ENCODE results near the gene NOVA2. TPM values are rescaled to one million over a fixed set of nuclear protein-coding genes. Genes with fewer than 3 reads are reported as not detected.

The NOVA2 gene
- total and polyA plus RNA-seq, 9 of the 15 experiments (the other 6 are each of a cell fraction or from before 2014, with no cell fraction given): not detected

DNA sequence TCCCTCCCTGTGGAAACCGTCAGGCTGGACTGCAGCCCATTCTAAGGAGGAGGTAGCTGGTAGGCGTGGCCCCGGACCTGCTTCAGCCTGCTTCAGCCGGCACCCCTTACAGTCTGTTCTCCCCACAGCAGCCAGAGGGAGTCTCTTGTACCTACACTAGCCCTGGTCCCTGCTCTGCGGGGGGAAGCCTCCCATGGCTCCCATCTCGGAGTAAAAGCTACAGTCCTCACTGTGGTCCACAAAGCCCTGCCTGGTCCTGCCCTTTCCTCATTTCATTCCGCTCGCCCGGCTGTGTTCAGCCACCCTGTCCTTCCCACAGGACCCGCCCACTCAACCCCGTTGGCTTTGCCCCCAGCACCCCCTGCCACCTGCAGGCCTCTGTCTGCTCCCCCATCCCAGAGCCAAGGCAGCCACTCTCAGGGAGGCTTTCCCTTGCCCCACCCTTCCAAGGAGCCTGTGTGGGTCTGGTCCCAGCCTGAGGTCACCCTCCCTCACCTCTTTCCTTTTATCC lies 47.9 kb upstream of the NOVA2 start:
- FAIRE-seq (peak; percentile 67), DNase-seq (ENCODE audit: extremely low read depth in 1 of 4, low spot score in 3 of 4) (peak; percentile 44 to 63 (median 56)), ATAC-seq (peak; percentile 92)
- Histone ChIP-seq H3K27me3 (ENCODE audit: control insufficient read depth in 2 of 2, insufficient read depth in 2 of 2, low read length in 2 of 2) (no peaks in the 10 kb centered on the region), H3K9me1 (ENCODE audit: control insufficient read depth, insufficient read depth, low read length) (no peaks in the 10 kb centered on the region), H4K20me1 (replicated peaks; ENCODE audit: control insufficient read depth, insufficient read depth, low read length) (peaks cover 2% of the 10 kb centered on the region; the same call in 1 of the 2 replicates), H3K79me2 (ENCODE audit: control insufficient read depth, insufficient read depth, low read length) (no peaks in the 10 kb centered on the region), H3K4me1 (replicated peaks in 1 of 2; ENCODE audit: control insufficient read depth in 2 of 2, insufficient read depth in 2 of 2, low read length in 2 of 2) (peaks cover 8 to 29% of the 10 kb centered on the region in 2 experiments; a peak in 4 of 5 replicates), H3K9me3 (replicated peaks; ENCODE audit: control insufficient read depth, insufficient read depth, low read depth, low read length) (no peaks in the 10 kb centered on the region), H3K4me2 (ENCODE audit: insufficient read depth, low read length) (no peak overlapping the region), H3K27ac (ENCODE audit: extremely low read depth, low read depth, low read length) (no peak overlapping the region), H3K9ac (ENCODE audit: insufficient read depth in 1 of 2, low read depth in 2 of 2, low read length in 2 of 2) (peak overlapping the region in 1 of 2 experiments; percentile 45; a peak in 1 of 4 replicates), H2AFZ (ENCODE audit: low read depth, low read length) (no peak overlapping the region), H3K4me3 (no peak overlapping the region), H3K36me3 (ENCODE audit: control insufficient read depth, insufficient read depth, low read length) (peaks cover 14% of the 10 kb centered on the region; the same call in 1 of the 3 replicates)
- 43% methylated on average over 11 of the region's 11 CpGs for WGBS (ENCODE audit: insufficient coverage, low coverage, missing lambda C conversion rate)
- BruUV-seq (replicated peaks): no TSS peak
- intact Hi-C loops (cut with micrococcal nuclease) (loop anchor here (5.0 kb wide), 1 partner anchor 109 kb away; the partner anchor contains the start of gene NANOS2), in situ Hi-C loops (cut with MboI) (no loop called here)
- ChIA-PET POLR2A (interaction anchor here (1.0 to 1.6 kb wide), 2 partner anchors 10 to 26 kb away, joined by 3 to 5 read pairs; partner anchors contain the start of gene CCDC61), CTCF (ENCODE audit: low intra/inter-chr PET ratio) (interaction anchor here (0.6 kb wide), 1 partner anchor 61 kb away, joined by 3 read pairs; no protein-coding TSS in a partner anchor)
- TF ChIP-seq ZBTB1 (CRISPR knock-in tag; IDR thresholded peaks at IDR 0.05; ENCODE audit: borderline replicate concordance, low read depth) (no peak), SMARCE1 (IDR thresholded peaks at IDR 0.05) (no peak), CCNT2 (IDR thresholded peaks at IDR 0.05; ENCODE audit: borderline replicate concordance, extremely low read depth, insufficient read length, low read depth, low read length) (no peak), POLR2B (IDR thresholded peaks at IDR 0.05; ENCODE audit: low read depth, partially characterized antibody) (no peak), PTTG1 (tag; IDR thresholded peaks at IDR 0.05; ENCODE audit: low read depth) (no peak), ZSCAN32 (CRISPR knock-in tag; IDR thresholded peaks at IDR 0.05) (no peak), TCFL5 (CRISPR knock-in tag; conservative IDR thresholded peaks at IDR 0.05) (no peak), KLF16 (IDR thresholded peaks at IDR 0.05) (peak; percentile 96), BCOR (IDR thresholded peaks at IDR 0.05) (peak; percentile 58; the same call in 1 of the 2 replicates)
- TF ChIP-seq, protein P1, sequence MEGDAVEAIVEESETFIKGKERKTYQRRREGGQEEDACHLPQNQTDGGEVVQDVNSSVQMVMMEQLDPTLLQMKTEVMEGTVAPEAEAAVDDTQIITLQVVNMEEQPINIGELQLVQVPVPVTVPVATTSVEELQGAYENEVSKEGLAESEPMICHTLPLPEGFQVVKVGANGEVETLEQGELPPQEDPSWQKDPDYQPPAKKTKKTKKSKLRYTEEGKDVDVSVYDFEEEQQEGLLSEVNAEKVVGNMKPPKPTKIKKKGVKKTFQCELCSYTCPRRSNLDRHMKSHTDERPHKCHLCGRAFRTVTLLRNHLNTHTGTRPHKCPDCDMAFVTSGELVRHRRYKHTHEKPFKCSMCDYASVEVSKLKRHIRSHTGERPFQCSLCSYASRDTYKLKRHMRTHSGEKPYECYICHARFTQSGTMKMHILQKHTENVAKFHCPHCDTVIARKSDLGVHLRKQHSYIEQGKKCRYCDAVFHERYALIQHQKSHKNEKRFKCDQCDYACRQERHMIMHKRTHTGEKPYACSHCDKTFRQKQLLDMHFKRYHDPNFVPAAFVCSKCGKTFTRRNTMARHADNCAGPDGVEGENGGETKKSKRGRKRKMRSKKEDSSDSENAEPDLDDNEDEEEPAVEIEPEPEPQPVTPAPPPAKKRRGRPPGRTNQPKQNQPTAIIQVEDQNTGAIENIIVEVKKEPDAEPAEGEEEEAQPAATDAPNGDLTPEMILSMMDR (IDR thresholded peaks at IDR 0.05 in 2 of 3, conservative IDR thresholded peaks at IDR 0.05 in 1 of 3; ENCODE audit: insufficient read depth in 2 of 3, low read depth in 1 of 3, low read length in 3 of 3): peak; percentile 44 to 51 (median 48)
- TF ChIP-seq, protein P2, sequence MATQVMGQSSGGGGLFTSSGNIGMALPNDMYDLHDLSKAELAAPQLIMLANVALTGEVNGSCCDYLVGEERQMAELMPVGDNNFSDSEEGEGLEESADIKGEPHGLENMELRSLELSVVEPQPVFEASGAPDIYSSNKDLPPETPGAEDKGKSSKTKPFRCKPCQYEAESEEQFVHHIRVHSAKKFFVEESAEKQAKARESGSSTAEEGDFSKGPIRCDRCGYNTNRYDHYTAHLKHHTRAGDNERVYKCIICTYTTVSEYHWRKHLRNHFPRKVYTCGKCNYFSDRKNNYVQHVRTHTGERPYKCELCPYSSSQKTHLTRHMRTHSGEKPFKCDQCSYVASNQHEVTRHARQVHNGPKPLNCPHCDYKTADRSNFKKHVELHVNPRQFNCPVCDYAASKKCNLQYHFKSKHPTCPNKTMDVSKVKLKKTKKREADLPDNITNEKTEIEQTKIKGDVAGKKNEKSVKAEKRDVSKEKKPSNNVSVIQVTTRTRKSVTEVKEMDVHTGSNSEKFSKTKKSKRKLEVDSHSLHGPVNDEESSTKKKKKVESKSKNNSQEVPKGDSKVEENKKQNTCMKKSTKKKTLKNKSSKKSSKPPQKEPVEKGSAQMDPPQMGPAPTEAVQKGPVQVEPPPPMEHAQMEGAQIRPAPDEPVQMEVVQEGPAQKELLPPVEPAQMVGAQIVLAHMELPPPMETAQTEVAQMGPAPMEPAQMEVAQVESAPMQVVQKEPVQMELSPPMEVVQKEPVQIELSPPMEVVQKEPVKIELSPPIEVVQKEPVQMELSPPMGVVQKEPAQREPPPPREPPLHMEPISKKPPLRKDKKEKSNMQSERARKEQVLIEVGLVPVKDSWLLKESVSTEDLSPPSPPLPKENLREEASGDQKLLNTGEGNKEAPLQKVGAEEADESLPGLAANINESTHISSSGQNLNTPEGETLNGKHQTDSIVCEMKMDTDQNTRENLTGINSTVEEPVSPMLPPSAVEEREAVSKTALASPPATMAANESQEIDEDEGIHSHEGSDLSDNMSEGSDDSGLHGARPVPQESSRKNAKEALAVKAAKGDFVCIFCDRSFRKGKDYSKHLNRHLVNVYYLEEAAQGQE (IDR thresholded peaks at IDR 0.05; ENCODE audit: borderline replicate concordance): peak; percentile 99
- TF ChIP-seq, protein P2 (CRISPR knock-in tag; IDR thresholded peaks at IDR 0.05; ENCODE audit: low read depth): no peak
